ENCODE measurements around the gene KLF16. TPM values are rescaled to one million over a fixed set of nuclear protein-coding genes. Genes with fewer than 3 reads are reported as not detected.

Gene KLF16
- total RNA-seq, 1 donor from 2014 or later, result 7.6 TPM

DNA sequence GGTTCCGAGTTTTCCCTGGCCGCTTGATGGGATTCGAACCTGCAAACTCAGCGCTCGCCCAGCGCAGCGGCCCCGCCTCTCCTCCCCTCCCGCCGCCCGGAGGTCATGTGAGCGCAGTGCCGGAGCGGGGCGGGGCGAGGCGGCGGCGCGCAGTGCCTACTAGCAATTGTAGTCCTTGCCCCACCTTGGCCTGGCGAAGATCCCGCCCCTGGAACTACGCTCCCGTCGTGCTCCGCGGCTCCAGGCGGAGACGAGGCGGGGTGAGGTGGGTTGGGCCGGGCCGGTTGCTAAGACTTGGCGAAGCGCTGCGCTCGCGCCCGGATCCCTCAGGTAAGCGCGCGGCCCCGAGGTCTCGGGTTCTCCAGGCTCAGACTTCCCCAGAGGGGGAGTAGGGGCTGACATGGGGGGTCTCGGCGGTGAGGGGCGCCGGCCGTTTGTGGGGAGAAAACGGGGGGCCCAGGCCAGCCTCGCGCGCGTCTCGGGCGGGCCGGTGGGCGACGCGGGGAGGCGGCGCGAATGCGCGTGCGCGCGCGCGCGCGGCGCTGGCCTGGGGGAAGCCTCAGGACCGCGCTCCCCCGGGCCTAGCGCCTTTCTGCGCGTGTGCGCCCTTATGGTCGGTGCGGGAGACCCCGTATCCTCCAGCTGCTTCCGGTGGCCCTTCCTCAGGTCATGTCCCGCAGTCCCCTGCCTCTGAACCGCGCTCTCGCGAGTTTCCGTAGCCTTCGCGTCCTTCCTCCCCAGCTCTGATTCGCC is 41.9 kb upstream of the KLF16 start, which contains the start of the genes ADAT3 and SCAMP4:
Gene ADAT3, plus strand, starts transcription at position 290 of the 753 bp plus-strand sequence. CDS start 6,649 bp downstream, outside the sequence.
Gene SCAMP4, plus strand, starts transcription at position 290 of the 753 bp plus-strand sequence. CDS start 9,621 bp downstream, outside the sequence.
- intact Hi-C loops (cut with DNase I), result no loop called here
- peaks cover 64% of the 10 kb centered on the region for H3K4me1 ChIP-seq
- peak within 1 kb of the TSS; percentile 78 for H3K27ac ChIP-seq
- no peaks in the 10 kb centered on the region for H3K36me3 ChIP-seq
- H3K9me3 ChIP-seq, result no peaks in the 10 kb centered on the region
- H3K4me3 ChIP-seq, result peak within 1 kb of the TSS; percentile 58 to 85
- DNase-seq (ENCODE audit: extremely low spot score in 2 of 2), result peak; percentile 97 to 99
- peak in 1 of 2 donors; percentile 73 for TF ChIP-seq POLR2A (IDR thresholded peaks at IDR 0.05)
- TF ChIP-seq POLR2AphosphoS5 (IDR thresholded peaks at IDR 0.05; ENCODE audit: insufficient read depth in 1 of 2, low read depth in 1 of 2), result peak; percentile 70 to 91
- TF ChIP-seq, protein P1, sequence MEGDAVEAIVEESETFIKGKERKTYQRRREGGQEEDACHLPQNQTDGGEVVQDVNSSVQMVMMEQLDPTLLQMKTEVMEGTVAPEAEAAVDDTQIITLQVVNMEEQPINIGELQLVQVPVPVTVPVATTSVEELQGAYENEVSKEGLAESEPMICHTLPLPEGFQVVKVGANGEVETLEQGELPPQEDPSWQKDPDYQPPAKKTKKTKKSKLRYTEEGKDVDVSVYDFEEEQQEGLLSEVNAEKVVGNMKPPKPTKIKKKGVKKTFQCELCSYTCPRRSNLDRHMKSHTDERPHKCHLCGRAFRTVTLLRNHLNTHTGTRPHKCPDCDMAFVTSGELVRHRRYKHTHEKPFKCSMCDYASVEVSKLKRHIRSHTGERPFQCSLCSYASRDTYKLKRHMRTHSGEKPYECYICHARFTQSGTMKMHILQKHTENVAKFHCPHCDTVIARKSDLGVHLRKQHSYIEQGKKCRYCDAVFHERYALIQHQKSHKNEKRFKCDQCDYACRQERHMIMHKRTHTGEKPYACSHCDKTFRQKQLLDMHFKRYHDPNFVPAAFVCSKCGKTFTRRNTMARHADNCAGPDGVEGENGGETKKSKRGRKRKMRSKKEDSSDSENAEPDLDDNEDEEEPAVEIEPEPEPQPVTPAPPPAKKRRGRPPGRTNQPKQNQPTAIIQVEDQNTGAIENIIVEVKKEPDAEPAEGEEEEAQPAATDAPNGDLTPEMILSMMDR (IDR thresholded peaks at IDR 0.05), result no peak
- H3K27me3 ChIP-seq, result no peaks in the 10 kb centered on the region

DNA sequence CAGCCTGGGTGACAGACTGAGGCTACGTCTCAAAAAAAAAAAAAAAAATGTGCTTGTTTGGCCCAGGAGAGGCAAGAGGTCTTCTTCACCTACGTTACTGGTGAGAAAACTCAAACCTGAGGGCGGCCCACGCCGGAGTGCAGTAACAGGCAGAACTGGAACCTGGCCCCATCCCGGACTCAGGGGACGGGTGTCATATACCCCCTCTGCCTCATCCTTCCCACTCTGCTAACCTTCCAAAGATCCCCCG is 41.4 kb upstream of the KLF16 start:
- Histone ChIP-seq H3K27ac (peak overlapping the region; percentile 78), H3K27me3 (no peaks in the 10 kb centered on the region), H3K36me3 (no peaks in the 10 kb centered on the region), H3K4me1 (peaks cover 59% of the 10 kb centered on the region), H3K9me3 (no peaks in the 10 kb centered on the region), H3K4me3 (peak overlapping the region; percentile 58 to 85)
- intact Hi-C loops (cut with DNase I), result no loop called here
- no peak for TF ChIP-seq POLR2A (IDR thresholded peaks at IDR 0.05)
- TF ChIP-seq, protein P1 (IDR thresholded peaks at IDR 0.05), result no peak
- no peak for TF ChIP-seq POLR2AphosphoS5 (IDR thresholded peaks at IDR 0.05; ENCODE audit: insufficient read depth in 1 of 2, low read depth in 1 of 2)
- DNase-seq (ENCODE audit: extremely low spot score in 2 of 2), result no peak

DNA sequence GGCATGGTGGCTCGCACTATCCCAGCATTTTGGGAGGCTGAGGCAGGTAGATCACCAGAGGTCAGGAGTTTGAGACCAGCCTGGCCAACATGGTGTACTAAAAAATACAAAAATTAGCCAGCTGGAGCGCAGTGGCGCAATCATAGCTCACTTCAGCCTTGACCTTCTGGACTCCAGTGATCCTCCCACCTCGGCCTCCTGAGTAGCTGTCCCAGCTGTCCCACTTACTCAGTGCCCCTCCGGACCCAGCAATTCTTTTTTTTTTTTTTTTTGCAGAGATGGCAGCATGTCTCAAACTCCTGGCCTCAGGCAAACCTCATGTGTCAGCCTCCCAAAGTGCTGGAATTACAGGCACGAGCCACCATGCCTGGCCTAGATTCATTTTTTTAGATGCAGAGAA is 39.5 kb upstream of the KLF16 start:
- peaks cover 41% of the 10 kb centered on the region for H3K4me1 ChIP-seq
- no peak overlapping the region for H3K4me3 ChIP-seq
- H3K9me3 ChIP-seq, result no peaks in the 10 kb centered on the region
- intact Hi-C loops (cut with DNase I), result no loop called here
- H3K27ac ChIP-seq, result peak overlapping the region; percentile 27
- no peaks in the 10 kb centered on the region for H3K27me3 ChIP-seq
- TF ChIP-seq POLR2AphosphoS5 (IDR thresholded peaks at IDR 0.05; ENCODE audit: insufficient read depth in 1 of 2, low read depth in 1 of 2) (no peak), POLR2A (IDR thresholded peaks at IDR 0.05) (no peak)
- TF ChIP-seq, protein P1 (IDR thresholded peaks at IDR 0.05), result no peak
- DNase-seq (ENCODE audit: extremely low spot score in 2 of 2), result no peak
- no peaks in the 10 kb centered on the region for H3K36me3 ChIP-seq

DNA sequence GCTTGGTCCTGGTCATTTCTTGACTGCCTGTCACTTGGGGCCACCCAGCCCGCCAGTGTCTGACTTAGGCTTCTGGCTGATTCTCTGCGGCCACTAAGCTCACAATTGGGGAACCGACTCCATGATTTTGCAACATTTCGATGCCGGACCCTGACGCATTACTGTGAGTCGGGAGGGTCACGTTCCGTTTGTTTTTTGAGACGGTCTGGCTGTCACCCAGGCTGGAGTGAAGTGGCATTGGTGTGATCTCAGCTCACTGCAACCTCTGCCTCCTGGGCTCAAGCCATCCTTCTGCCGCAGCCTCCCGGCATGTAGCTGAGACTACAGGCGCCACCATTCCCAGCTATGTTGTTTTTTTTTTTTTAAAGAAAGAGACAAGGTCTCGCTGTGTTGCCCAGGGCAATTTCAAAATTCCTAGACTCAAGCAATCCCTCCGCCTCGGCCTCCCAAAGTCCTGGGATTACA is 38.6 kb upstream of the KLF16 start:
- intact Hi-C loops (cut with DNase I), result no loop called here
- peaks cover 36% of the 10 kb centered on the region for H3K4me1 ChIP-seq
- no peaks in the 10 kb centered on the region for H3K36me3 ChIP-seq
- no peak overlapping the region for H3K4me3 ChIP-seq
- peak in 1 of 2 donors; percentile 81 for DNase-seq (ENCODE audit: extremely low spot score in 2 of 2)
- no peak overlapping the region for H3K27ac ChIP-seq
- TF ChIP-seq POLR2A (IDR thresholded peaks at IDR 0.05) (no peak), POLR2AphosphoS5 (IDR thresholded peaks at IDR 0.05; ENCODE audit: insufficient read depth in 1 of 2, low read depth in 1 of 2) (no peak)
- TF ChIP-seq, protein P1 (IDR thresholded peaks at IDR 0.05), result no peak
- H3K9me3 ChIP-seq, result no peaks in the 10 kb centered on the region
- no peaks in the 10 kb centered on the region for H3K27me3 ChIP-seq

DNA sequence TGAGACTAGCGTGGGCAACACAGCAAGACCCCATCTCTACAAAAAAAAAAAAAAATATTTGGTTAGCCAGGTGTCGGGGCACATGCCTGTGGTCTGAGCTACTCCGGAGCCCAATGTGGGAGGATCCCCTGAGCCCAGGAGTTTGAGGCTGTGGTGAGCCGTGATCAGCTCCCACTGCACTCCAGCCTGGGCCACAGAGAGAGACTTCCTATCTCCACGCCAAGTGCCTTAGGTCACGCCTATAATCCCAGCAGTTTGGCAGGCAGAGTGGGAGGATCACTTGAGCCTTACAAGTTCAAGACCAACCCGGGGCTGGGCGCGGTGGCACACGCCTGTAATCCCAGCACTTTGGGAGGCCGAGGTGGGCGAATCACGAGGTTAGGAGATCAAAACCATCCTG is 33.1 kb upstream of the KLF16 start:
- H3K4me3 ChIP-seq, result no peak overlapping the region
- H3K4me1 ChIP-seq, result peaks cover 4% of the 10 kb centered on the region
- H3K27ac ChIP-seq, result no peak overlapping the region
- DNase-seq (ENCODE audit: extremely low spot score in 2 of 2), result peak in 1 of 2 donors; percentile 94
- no peak for TF ChIP-seq POLR2A (IDR thresholded peaks at IDR 0.05)
- no peak for TF ChIP-seq POLR2AphosphoS5 (IDR thresholded peaks at IDR 0.05; ENCODE audit: insufficient read depth in 1 of 2, low read depth in 1 of 2)
- TF ChIP-seq, protein P1 (IDR thresholded peaks at IDR 0.05), result no peak
- H3K36me3 ChIP-seq, result no peaks in the 10 kb centered on the region
- intact Hi-C loops (cut with DNase I), result no loop called here
- H3K9me3 ChIP-seq, result no peaks in the 10 kb centered on the region
- no peaks in the 10 kb centered on the region for H3K27me3 ChIP-seq
